Measurements from ENCODE around the gene PKP4. TPM values are rescaled to one million over a fixed set of nuclear protein-coding genes. Genes with fewer than 3 reads are reported as not detected.

PKP4 gene
- total and polyA plus RNA-seq, 9 of the 15 experiments (the other 6 are each of a cell fraction or from before 2014, with no cell fraction given): 24.6 to 99.1 (median 74.0) TPM

GRCh38 chr2:158457826-158458616, 1.3 kb downstream of the PKP4 start (continued):
- peak; percentile 95 for TF ChIP-seq RREB1 (CRISPR knock-in tag; IDR thresholded peaks at IDR 0.05)
- no peak for TF ChIP-seq MIER1 (IDR thresholded peaks at IDR 0.05; ENCODE audit: low read depth)
- TF ChIP-seq ZKSCAN1 (IDR thresholded peaks at IDR 0.05; ENCODE audit: low read depth, low read length): no peak; the same call in 1 of the 2 replicates
- no peak for TF ChIP-seq C11orf30 (IDR thresholded peaks at IDR 0.05; ENCODE audit: low read depth)
- no peak for TF ChIP-seq XRCC3 (IDR thresholded peaks at IDR 0.05)
- no peak for TF ChIP-seq ZBTB17 (CRISPR knock-in tag; IDR thresholded peaks at IDR 0.05)
- no peak for TF ChIP-seq ZNF282 (CRISPR knock-in tag; IDR thresholded peaks at IDR 0.05)
- 0 out of 2 replicates have a peak, but pooled peaks have one; percentile 12 for TF ChIP-seq ZNF511 (CRISPR knock-in tag; IDR thresholded peaks at IDR 0.05)
- TF ChIP-seq TCF7 (IDR thresholded peaks at IDR 0.05; ENCODE audit: borderline replicate concordance): 0 out of 2 replicates have a peak, but pooled peaks have one; percentile 42
- no peak for TF ChIP-seq ZNF79 (CRISPR knock-in tag; IDR thresholded peaks at IDR 0.05; ENCODE audit: low read depth)
- no peak for TF ChIP-seq ZNF778 (CRISPR knock-in tag; IDR thresholded peaks at IDR 0.05)
- no peak for TF ChIP-seq MCM3 (IDR thresholded peaks at IDR 0.05)
- TF ChIP-seq WHSC1 (IDR thresholded peaks at IDR 0.05; ENCODE audit: low read length): no peak
- TF ChIP-seq BRD9 (IDR thresholded peaks at IDR 0.05; ENCODE audit: low read depth, partially characterized antibody): no peak
- TF ChIP-seq PTBP1 (IDR thresholded peaks at IDR 0.05; ENCODE audit: low read depth, low read length): no peak
- no peak for TF ChIP-seq SAP30 (IDR thresholded peaks at IDR 0.05; ENCODE audit: borderline replicate concordance, insufficient read depth, low read depth, low read length, poor library complexity, severe bottlenecking)
- no peak for TF ChIP-seq ZNF124 (CRISPR knock-in tag; IDR thresholded peaks at IDR 0.05)
- no peak for TF ChIP-seq ZNF436 (CRISPR knock-in tag; IDR thresholded peaks at IDR 0.05)
- TF ChIP-seq TBL1XR1 (IDR thresholded peaks at IDR 0.05; ENCODE audit: low read length in 2 of 2): no peak
- TF ChIP-seq FOXK2 (conservative IDR thresholded peaks at IDR 0.05 in 1 of 2, IDR thresholded peaks at IDR 0.05 in 1 of 2; ENCODE audit: low read depth in 2 of 2): peak in 1 of 2 experiments; percentile 23; a peak in 1 of 4 replicates
- TF ChIP-seq ZNF57 (CRISPR knock-in tag; IDR thresholded peaks at IDR 0.05): no peak
- peak; percentile 67 for TF ChIP-seq SMAD4 (CRISPR knock-in tag; conservative IDR thresholded peaks at IDR 0.05)
- no peak for TF ChIP-seq ZNF3 (CRISPR knock-in tag; IDR thresholded peaks at IDR 0.05)
- no peak for TF ChIP-seq HNRNPK (IDR thresholded peaks at IDR 0.05; ENCODE audit: low read depth, low read length, poor library complexity, severe bottlenecking)
- no peak for TF ChIP-seq PURB (CRISPR knock-in tag; IDR thresholded peaks at IDR 0.05; ENCODE audit: low read depth)
